ENCODE data around the gene PNMA1.

PNMA1 gene

GRCh38 chr14:73722581-73722980 lies 8.4 kb upstream of the PNMA1 start:
- H3K36me3 ChIP-seq (ENCODE audit: control insufficient read depth, insufficient read depth, low read length) = peaks cover 90% of the 10 kb centered on the region
- no peaks in the 10 kb centered on the region for H3K9me3 ChIP-seq (ENCODE audit: control insufficient read depth, low read length)
- no peak overlapping the region for H3K27ac ChIP-seq (ENCODE audit: low read depth, low read length, severe bottlenecking)
- H3K4me3 ChIP-seq (ENCODE audit: extremely low read depth, insufficient read depth, low read length, poor library complexity, severe bottlenecking) = no peak overlapping the region
- 97 to 98% methylated on average over 8 of the region's 10 CpGs for WGBS, 2 experiments (ENCODE audit: insufficient coverage in 2 of 2)
- H3K4me1 ChIP-seq (ENCODE audit: control insufficient read depth, insufficient read depth, low read length, poor library complexity, severe bottlenecking) = peaks cover 29% of the 10 kb centered on the region

- H3K36me3 ChIP-seq (ENCODE audit: control insufficient read depth, insufficient read depth, low read length) = peaks cover 88% of the 10 kb centered on the region
- no peaks in the 10 kb centered on the region for H3K9me3 ChIP-seq (ENCODE audit: control insufficient read depth, low read length)
- no peak overlapping the region for H3K4me3 ChIP-seq (ENCODE audit: extremely low read depth, insufficient read depth, low read length, poor library complexity, severe bottlenecking)
- H3K27ac ChIP-seq (ENCODE audit: low read depth, low read length, severe bottlenecking) = no peak overlapping the region
- WGBS, 2 experiments (ENCODE audit: insufficient coverage in 2 of 2) = 70 to 90% methylated on average over 4 to 12 of the region's 12 CpGs
- peaks cover 25% of the 10 kb centered on the region for H3K4me1 ChIP-seq (ENCODE audit: control insufficient read depth, insufficient read depth, low read length, poor library complexity, severe bottlenecking)
Measured at GRCh38 chr14:73721101-73721821, 7.1 kb upstream of the PNMA1 start.

GRCh38 chr14:73720636-73721035 lies 6.5 kb upstream of the PNMA1 start:
- Histone ChIP-seq H3K4me1 (ENCODE audit: control insufficient read depth, insufficient read depth, low read length, poor library complexity, severe bottlenecking) (peaks cover 21% of the 10 kb centered on the region), H3K4me3 (ENCODE audit: extremely low read depth, insufficient read depth, low read length, poor library complexity, severe bottlenecking) (no peak overlapping the region), H3K9me3 (ENCODE audit: control insufficient read depth, low read length) (no peaks in the 10 kb centered on the region), H3K36me3 (ENCODE audit: control insufficient read depth, insufficient read depth, low read length) (peaks cover 89% of the 10 kb centered on the region), H3K27ac (ENCODE audit: low read depth, low read length, severe bottlenecking) (peak overlapping the region; percentile 3)

GRCh38 chr14:73719791-73720190 lies 5.6 kb upstream of the PNMA1 start:
- Histone ChIP-seq H3K9me3 (ENCODE audit: control insufficient read depth, low read length) (no peaks in the 10 kb centered on the region), H3K4me3 (ENCODE audit: extremely low read depth, insufficient read depth, low read length, poor library complexity, severe bottlenecking) (no peak overlapping the region), H3K36me3 (ENCODE audit: control insufficient read depth, insufficient read depth, low read length) (peaks cover 86% of the 10 kb centered on the region), H3K27ac (ENCODE audit: low read depth, low read length, severe bottlenecking) (no peak overlapping the region), H3K4me1 (ENCODE audit: control insufficient read depth, insufficient read depth, low read length, poor library complexity, severe bottlenecking) (peaks cover 23% of the 10 kb centered on the region)
- 85 to 93% methylated on average over 6 of the region's 8 CpGs for WGBS, 2 experiments (ENCODE audit: insufficient coverage in 2 of 2)

- Histone ChIP-seq H3K4me3 (ENCODE audit: extremely low read depth, insufficient read depth, low read length, poor library complexity, severe bottlenecking) (no peak overlapping the region), H3K36me3 (ENCODE audit: control insufficient read depth, insufficient read depth, low read length) (peaks cover 81% of the 10 kb centered on the region)
- 82 to 86% methylated on average over 13 of the region's 13 CpGs for WGBS, 2 experiments (ENCODE audit: insufficient coverage in 2 of 2)
Measured at GRCh38 chr14:73719361-73719760, 5.2 kb upstream of the PNMA1 start.

GRCh38 chr14:73718418-73719251 lies 4.5 kb upstream of the PNMA1 start:
- no peaks in the 10 kb centered on the region for H3K9me3 ChIP-seq (ENCODE audit: control insufficient read depth, low read length)
- H3K36me3 ChIP-seq (ENCODE audit: control insufficient read depth, insufficient read depth, low read length) = peaks cover 74% of the 10 kb centered on the region
- H3K4me3 ChIP-seq (ENCODE audit: extremely low read depth, insufficient read depth, low read length, poor library complexity, severe bottlenecking) = no peak overlapping the region
- H3K4me1 ChIP-seq (ENCODE audit: control insufficient read depth, insufficient read depth, low read length, poor library complexity, severe bottlenecking) = peaks cover 19% of the 10 kb centered on the region
- H3K27ac ChIP-seq (ENCODE audit: low read depth, low read length, severe bottlenecking) = peak overlapping the region; percentile 41
- WGBS, 2 experiments (ENCODE audit: insufficient coverage in 2 of 2) = 42 to 50% methylated on average over 27 to 38 of the region's 55 CpGs

More at GRCh38 chr14:73719361-73719760, 5.2 kb upstream of the PNMA1 start:
- no peaks in the 10 kb centered on the region for H3K9me3 ChIP-seq (ENCODE audit: control insufficient read depth, low read length)
- no peak overlapping the region for H3K27ac ChIP-seq (ENCODE audit: low read depth, low read length, severe bottlenecking)
- H3K4me1 ChIP-seq (ENCODE audit: control insufficient read depth, insufficient read depth, low read length, poor library complexity, severe bottlenecking) = peaks cover 22% of the 10 kb centered on the region

- no peak overlapping the region for H3K4me3 ChIP-seq (ENCODE audit: extremely low read depth, insufficient read depth, low read length, poor library complexity, severe bottlenecking)
- 66 to 68% methylated on average over 15 of the region's 20 CpGs for WGBS, 2 experiments (ENCODE audit: insufficient coverage in 2 of 2)
- peaks cover 68% of the 10 kb centered on the region for H3K36me3 ChIP-seq (ENCODE audit: control insufficient read depth, insufficient read depth, low read length)
- H3K4me1 ChIP-seq (ENCODE audit: control insufficient read depth, insufficient read depth, low read length, poor library complexity, severe bottlenecking) = peaks cover 19% of the 10 kb centered on the region
- H3K9me3 ChIP-seq (ENCODE audit: control insufficient read depth, low read length) = no peaks in the 10 kb centered on the region
- H3K27ac ChIP-seq (ENCODE audit: low read depth, low read length, severe bottlenecking) = peak overlapping the region; percentile 41
Measured at GRCh38 chr14:73717711-73718417, 3.7 kb upstream of the PNMA1 start.

- 100% methylated on average over 1 of the region's 3 CpGs; no CpG with 5 or more reads in 1 of the 2 experiments for WGBS, 2 experiments (ENCODE audit: insufficient coverage in 2 of 2)
- Histone ChIP-seq H3K4me3 (ENCODE audit: extremely low read depth, insufficient read depth, low read length, poor library complexity, severe bottlenecking) (no peak overlapping the region), H3K9me3 (ENCODE audit: control insufficient read depth, low read length) (no peaks in the 10 kb centered on the region), H3K4me1 (ENCODE audit: control insufficient read depth, insufficient read depth, low read length, poor library complexity, severe bottlenecking) (peaks cover 19% of the 10 kb centered on the region), H3K27ac (ENCODE audit: low read depth, low read length, severe bottlenecking) (no peak overlapping the region), H3K36me3 (ENCODE audit: control insufficient read depth, insufficient read depth, low read length) (peaks cover 62% of the 10 kb centered on the region)
Measured at GRCh38 chr14:73717266-73717665, 3.1 kb upstream of the PNMA1 start.

GRCh38 chr14:73715707-73716106 lies 1.5 kb upstream of the PNMA1 start:
- Histone ChIP-seq H3K9me3 (ENCODE audit: control insufficient read depth, low read length) (no peaks in the 10 kb centered on the region), H3K4me1 (ENCODE audit: control insufficient read depth, insufficient read depth, low read length, poor library complexity, severe bottlenecking) (peaks cover 19% of the 10 kb centered on the region), H3K36me3 (ENCODE audit: control insufficient read depth, insufficient read depth, low read length) (peaks cover 46% of the 10 kb centered on the region), H3K27ac (ENCODE audit: low read depth, low read length, severe bottlenecking) (no peak overlapping the region), H3K4me3 (ENCODE audit: extremely low read depth, insufficient read depth, low read length, poor library complexity, severe bottlenecking) (no peak overlapping the region)
- 88 to 100% methylated on average over 2 to 4 of the region's 4 CpGs for WGBS, 2 experiments (ENCODE audit: insufficient coverage in 2 of 2)

- peaks cover 19% of the 10 kb centered on the region for H3K4me1 ChIP-seq (ENCODE audit: control insufficient read depth, insufficient read depth, low read length, poor library complexity, severe bottlenecking)
- H3K27ac ChIP-seq (ENCODE audit: low read depth, low read length, severe bottlenecking) = peak overlapping the region; percentile 91
- H3K4me3 ChIP-seq (ENCODE audit: extremely low read depth, insufficient read depth, low read length, poor library complexity, severe bottlenecking) = peak overlapping the region; percentile 75
- WGBS, 2 experiments (ENCODE audit: insufficient coverage in 2 of 2) = 0 to 75% methylated on average over 2 to 5 of the region's 7 CpGs
- no peaks in the 10 kb centered on the region for H3K9me3 ChIP-seq (ENCODE audit: control insufficient read depth, low read length)
- peaks cover 37% of the 10 kb centered on the region for H3K36me3 ChIP-seq (ENCODE audit: control insufficient read depth, insufficient read depth, low read length)
Measured at GRCh38 chr14:73714656-73715081, 485 bp upstream of the PNMA1 start.
